ENCODE data around the gene GP1BA.

GP1BA gene

GRCh38 chr17:4951486-4951885 is 19.4 kb downstream of the GP1BA start:
- DNase-seq, result no peak

- DNase-seq, result no peak
These were observed 21.4 kb downstream of the GP1BA start for GRCh38 chr17:4953451-4953961.

- no peak for DNase-seq
These were observed 23.0 kb downstream of the GP1BA start for GRCh38 chr17:4955091-4955490.

GRCh38 chr17:4956493-4957061 is 24.5 kb downstream of the GP1BA start:
- DNase-seq, result no peak

GRCh38 chr17:4958102-4958501 is 26.0 kb downstream of the GP1BA start:
- DNase-seq, result no peak

GRCh38 chr17:4959261-4959965 is 27.3 kb downstream of the GP1BA start:
- DNase-seq, result no peak

GRCh38 chr17:4960279-4960922 is 28.3 kb downstream of the GP1BA start:
- no peak for DNase-seq

GRCh38 chr17:4965311-4965986 is 33.4 kb downstream of the GP1BA start:
- DNase-seq, result no peak

GRCh38 chr17:4966844-4967538 is 34.9 kb downstream of the GP1BA start:
- peak; percentile 98 for DNase-seq

GRCh38 chr17:4967539-4968485 is 35.7 kb downstream of the GP1BA start, which contains the start of gene SPAG7:
TSS of gene SPAG7 (minus strand) at chr17:4967817. CDS start at chr17:4967804, 13 bp downstream.
- peak; percentile 97 for DNase-seq

GRCh38 chr17:4968486-4969046 is 36.5 kb downstream of the GP1BA start:
- no peak for DNase-seq

- DNase-seq, result peak; percentile 62
These were observed 37.0 kb downstream of the GP1BA start for GRCh38 chr17:4969047-4969550.

- peak; percentile 38 for DNase-seq
These were observed 37.6 kb downstream of the GP1BA start for GRCh38 chr17:4969551-4970173.

- no peak for DNase-seq
These were observed 38.2 kb downstream of the GP1BA start for GRCh38 chr17:4970273-4970672.

GRCh38 chr17:4971826-4972225 is 39.7 kb downstream of the GP1BA start:
- DNase-seq, result no peak

GRCh38 chr17:4972322-4972721 is 40.2 kb downstream of the GP1BA start:
- no peak for DNase-seq

- no peak for DNase-seq
These were observed 40.7 kb downstream of the GP1BA start for GRCh38 chr17:4972752-4973151.

GRCh38 chr17:4973256-4974114 is 41.4 kb downstream of the GP1BA start:
- DNase-seq, result no peak

- DNase-seq, result no peak
These were observed 42.1 kb downstream of the GP1BA start for GRCh38 chr17:4974115-4974670.

Data from T1000 (cell line).